HuH-7 (cell line): ENCODE results near the gene ACER1.

Source experiments
- DNase-seq: peaks from one replicate; pipeline ENCODE4 v3.0.0; 2011; ENCODE audit warnings: low spot score

Gene ACER1

GRCh38 chr19:6268382-6268771, 65.0 kb downstream of the ACER1 start:
- no peak for DNase-seq

DNA sequence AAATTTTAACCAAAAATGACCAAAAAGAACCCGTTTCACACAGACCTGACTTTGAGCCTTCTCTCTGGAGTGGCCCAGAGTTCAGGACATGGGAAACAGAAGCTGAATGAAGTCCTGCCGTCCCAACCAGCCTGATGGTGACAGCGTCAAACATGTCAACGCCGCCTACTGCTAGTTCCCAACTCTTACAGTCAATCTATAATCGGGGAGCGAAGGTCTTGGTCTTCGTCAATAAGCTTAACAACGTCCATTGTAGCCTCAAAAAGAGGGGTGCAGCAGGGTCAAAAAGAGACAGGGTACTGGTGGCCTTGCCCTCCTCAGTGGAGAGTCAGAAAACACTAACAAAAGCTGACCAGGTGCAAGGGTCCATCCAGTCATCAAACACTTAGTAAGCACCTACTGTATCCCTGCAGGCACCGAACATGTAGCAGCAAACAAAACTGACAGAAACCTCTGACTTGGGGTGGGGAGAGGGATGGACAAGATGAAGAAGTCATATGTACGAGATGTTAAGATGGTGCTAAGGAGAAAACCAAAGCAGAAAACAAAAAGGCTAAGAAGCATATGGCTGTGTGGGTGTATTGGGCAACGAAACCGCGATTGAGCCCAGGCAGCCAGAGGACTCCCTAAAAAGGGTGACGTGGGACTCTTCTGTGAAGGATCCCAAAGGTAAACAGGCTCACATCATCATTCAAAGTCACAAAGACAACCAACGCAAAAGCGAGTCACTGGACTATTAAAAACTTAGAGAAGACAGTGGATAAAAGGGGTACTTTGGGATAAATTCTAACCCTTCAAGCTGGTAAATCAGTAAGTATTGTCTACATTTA, 65.6 kb downstream of the ACER1 start:
- no peak for DNase-seq

- no peak for DNase-seq
Measured at GRCh38 chr19:6264803-6265202, 68.6 kb downstream of the ACER1 start.

DNA sequence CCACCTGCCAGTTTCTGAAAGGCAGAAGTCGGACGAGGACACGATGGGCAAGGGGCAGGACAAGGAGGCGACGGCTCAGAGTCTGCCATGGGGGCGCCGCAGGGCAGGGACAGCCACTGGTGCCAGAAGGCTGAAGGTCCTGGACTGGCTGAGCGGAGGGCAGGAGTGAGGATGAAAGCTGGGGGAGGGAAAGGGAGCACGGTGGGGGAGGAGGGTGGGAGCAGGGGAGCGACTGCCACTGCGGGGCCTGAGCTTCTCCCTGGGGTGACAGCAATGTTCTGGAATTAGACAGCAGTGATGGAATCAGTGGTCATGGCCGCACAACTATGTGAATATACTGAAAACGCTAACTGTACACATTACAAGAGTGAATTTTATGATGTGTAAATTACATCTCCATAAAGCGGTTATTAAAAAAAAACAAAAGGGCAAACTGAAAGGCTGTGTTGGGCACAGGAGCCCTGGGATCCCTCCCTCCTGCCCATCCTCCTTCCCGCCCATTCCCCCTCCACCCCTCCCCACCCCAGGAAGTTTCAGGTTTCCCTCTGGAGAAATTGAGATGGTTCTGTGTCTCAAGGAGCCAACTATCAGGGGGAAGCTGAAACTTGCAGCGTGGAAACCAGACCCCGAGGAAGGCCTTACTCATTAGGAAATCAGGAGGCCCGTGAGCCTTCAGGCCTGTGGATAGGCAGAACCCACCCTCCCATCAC, 69.5 kb downstream of the ACER1 start:
- no peak for DNase-seq

DNA sequence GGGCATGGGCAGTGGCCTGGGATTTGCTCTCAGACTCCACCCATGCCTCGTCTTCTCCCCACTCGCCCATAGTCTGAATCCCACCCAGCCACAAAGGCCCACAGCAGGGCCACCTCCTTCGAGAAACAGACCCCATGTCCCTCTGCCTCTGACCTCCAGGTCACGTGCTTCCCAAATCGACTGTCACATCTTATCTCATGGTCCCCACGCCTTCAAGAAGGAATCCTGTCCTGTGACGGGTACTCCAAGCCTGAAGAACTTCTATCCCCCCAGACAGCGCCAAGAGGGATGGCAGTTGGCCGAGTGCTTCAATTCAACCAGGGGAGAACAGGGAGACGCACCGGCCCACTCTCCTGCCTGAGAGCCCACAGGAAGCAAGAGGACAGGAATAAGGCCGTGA, 70.1 kb downstream of the ACER1 start:
- DNase-seq = no peak

DNA sequence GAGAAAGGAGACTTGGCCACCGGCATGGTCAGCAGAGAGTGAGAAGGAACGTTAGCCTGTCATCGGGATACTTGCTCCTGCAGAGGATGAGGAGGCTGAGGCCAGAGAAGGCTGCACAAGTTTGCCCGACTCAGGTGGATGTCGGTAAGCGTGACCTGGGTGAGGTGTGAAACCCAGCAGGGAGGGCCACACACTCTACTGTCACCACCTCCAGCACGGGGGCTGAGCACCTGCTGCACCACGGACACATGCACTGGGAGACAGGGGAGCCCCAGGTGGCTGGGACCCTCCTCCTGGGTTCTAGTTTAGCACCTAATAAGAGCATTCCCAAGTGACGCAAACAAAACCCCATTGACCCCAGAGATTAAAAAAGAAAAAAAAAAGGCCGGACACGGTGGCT, 70.9 kb downstream of the ACER1 start:
- no peak for DNase-seq

GRCh38 chr19:6261883-6262282, 71.5 kb downstream of the ACER1 start:
- DNase-seq = no peak

- peak; percentile 65 for DNase-seq
Measured at GRCh38 chr19:6260912-6261650, 72.3 kb downstream of the ACER1 start.

DNA sequence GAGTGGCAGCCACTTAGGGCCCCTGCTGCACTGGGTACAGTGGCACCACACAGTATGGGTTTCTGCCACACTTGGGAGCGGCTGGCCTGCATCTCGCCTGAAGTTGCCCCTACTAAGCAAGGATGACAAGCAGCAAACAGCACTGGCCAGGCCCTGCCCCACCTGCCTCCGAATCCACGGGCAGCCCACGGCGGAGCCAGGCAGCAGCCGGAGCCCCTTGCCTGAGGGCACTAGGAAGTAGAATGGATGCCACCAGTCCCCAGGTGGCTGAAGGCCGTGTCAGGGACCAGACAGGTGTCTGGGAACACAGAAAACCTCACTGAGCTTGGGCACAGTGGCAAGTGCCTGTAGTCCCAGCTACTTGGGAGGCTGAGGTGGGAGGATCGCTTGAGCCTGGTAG, 73.0 kb downstream of the ACER1 start:
- DNase-seq = no peak

GRCh38 chr19:6259312-6259861, 74.0 kb downstream of the ACER1 start:
- DNase-seq = no peak

DNA sequence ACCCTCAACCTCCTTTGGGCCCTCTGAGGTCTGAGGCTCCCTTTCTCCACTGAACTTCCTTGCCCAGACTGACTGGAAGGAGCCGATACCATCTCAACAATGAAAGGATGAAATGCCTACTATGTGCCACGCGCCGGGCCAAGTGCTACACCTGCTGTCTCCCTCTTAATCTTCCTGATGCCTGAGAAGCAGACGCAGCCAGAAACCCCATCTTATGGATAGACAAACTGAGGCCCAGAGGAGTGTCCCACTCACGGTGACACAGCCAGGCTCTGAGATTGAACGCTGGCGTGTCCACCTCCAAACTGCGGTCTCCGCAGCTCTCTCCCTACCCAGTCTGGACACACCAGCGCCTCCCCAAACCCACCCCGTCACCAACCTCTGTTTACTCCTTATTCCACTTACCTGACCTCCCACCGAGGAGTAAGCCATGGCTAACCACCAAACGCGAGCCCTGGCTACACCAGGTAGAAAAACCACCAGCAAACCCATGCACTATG, 74.5 kb downstream of the ACER1 start:
- DNase-seq = no peak
